Activated CD8-positive, alpha-beta memory T cell treated with anti-CD3 and anti-CD28 coated beads, Interleukin-2, amount 50 U/mL, for 48 hours (primary cell): Measurements from ENCODE around the gene MPDZ.
"Not testable (repeated sequence)": the region's sequence is repeated elsewhere in the genome, so short reads cannot be mapped to it uniquely, and the experiment has no call there.

Experiments
- DNase-seq: peaks from one replicate; pipeline ENCODE4 v3.0.0-alpha.2; 2020

Gene MPDZ

DNA sequence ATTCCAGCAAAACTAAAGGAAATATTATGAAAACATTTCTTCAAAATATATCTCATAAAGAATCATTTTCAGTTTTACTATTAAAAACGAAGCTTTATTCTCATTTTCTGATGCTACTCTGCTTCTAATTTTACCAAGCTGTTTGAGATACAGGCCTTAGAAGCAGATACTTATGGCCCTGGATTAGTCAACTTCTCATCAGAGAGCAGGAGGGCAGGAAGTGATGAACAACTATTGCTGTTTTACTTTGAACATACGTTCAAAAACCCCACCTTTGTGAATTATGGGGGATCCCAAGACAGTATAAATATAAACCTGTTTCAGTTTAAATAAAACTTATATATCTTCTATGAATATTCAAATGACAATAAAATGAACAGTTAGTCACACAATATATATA lies 16.0 kb downstream of the MPDZ start:
- DNase-seq, result no peak

DNA sequence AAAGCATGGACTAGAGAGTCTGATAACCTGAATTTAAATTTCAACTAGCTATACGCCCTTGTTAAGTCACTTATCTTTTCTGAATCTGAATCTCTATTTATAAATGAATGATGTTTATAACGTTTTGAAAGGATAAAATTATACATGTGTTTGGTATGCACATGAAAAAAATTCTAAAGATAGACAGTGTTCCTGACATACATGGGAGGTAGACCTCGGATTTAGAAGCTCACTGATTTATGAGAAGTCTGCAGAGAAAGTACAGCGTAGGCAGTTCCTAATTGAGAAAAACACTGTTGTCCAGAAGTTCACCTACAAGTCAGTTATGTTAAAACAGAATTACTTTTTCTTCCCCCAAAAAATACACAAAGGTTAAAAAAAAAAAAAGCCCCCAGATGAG lies 26.6 kb downstream of the MPDZ start:
- no peak for DNase-seq

DNA sequence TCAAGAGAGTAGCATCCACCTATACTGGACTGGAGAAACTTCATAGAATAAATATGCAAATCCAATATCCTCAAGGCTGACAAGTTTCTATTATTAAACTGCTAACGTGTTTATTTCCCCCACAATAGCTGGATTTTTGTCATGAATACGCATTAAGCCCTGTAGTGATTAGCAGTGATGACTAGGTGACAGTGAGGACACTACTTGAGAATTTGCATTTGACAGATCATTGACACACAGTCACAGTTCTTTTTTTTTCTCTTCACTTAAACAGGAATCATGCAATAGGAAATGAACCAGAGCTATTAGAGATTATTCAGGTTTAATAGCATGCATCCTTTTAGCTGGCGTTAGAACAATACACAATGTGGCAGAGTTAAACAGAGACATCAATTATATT lies 35.3 kb downstream of the MPDZ start:
- no peak for DNase-seq

DNA sequence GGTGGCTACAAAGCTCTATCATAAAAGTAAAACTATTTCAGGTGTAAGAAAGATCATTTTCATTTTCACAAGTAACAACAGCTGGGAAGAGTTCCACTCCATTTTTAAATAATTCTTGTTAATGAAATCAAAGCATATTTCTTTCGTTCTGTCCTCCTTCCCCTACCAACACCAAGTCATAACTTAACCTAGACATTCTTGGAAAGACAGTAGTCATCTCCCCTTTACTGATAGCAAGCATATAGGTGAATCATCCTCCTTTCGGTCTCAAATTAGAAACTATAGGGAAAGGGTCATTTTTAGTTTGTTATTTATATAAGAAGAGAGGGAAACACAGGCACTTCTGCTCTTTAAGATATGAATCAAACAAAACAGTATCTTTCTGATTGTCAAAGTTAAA lies 38.2 kb downstream of the MPDZ start:
- no peak for DNase-seq

DNA sequence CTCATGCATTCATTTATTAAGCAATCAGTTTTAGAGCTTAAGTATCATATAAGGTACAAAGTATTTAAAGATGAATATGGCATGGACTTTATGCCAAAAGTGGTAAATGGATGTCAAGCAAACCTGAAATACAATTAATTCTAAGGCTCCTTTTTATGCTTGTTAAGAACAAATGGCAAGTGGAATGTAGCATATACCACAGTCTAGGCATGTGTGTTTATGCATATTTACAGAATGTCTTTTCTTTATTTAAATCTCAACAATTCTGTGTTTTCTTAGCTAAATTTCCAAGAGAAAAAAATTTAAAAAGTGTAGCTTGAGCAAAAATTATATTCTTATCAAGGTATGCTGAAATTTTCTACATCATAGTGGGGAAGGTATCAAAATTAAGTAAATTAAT lies 39.8 kb downstream of the MPDZ start:
- no peak for DNase-seq

DNA sequence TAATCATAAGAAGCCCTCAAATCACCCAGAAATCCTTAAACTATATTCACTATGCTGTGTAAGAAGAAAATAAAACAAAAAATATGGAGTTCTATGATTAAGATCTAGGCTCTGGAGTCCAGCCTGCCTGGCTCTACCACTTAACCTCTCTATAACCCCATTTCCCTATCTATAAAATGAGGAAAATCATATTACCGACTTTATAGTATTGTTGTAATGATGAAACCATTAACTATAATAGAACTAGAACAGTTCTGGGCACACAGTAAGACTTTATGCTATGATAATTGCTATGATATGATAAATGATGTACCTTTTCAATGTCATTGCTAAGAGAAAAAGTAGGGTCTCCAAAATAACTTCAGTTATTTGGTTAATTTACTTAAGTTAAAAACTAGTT lies 40.3 kb downstream of the MPDZ start:
- DNase-seq, result no peak

DNA sequence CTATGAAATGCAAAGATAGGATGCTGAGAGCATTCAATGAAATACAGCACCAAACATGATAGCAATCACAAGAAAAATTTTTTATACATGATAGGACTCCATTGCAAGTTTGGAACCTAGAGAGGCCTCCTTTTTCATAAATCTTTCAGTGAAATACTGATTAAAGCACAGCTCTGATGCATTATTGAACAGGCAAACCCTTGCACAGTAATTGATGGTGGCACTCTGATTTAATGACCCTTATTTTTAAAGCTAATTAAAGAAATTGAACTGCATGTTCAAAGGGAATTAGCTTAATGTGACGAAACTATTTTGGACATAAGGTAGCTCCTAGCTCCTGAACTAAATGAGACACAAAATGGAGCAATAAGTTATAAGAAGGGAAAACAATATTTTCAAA lies 44.6 kb downstream of the MPDZ start:
- no peak for DNase-seq

DNA sequence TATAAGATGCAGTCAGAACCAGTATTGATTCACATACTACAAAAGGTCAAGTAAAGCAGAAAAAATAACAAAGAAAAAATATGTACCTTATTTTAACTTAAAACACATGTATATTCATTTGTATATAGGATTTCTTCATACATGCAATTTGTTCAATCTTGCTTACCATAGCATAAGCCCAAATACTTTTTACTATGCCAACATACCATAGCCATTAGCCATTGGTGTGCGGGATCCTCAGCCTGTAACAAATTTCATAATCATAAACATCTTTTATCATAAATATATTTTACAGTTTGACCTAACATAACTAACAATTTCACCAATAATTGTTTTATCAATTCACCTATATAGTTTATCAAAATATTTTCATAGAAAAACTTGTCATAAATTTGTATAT lies 51.1 kb downstream of the MPDZ start:
- DNase-seq, result no peak

DNA sequence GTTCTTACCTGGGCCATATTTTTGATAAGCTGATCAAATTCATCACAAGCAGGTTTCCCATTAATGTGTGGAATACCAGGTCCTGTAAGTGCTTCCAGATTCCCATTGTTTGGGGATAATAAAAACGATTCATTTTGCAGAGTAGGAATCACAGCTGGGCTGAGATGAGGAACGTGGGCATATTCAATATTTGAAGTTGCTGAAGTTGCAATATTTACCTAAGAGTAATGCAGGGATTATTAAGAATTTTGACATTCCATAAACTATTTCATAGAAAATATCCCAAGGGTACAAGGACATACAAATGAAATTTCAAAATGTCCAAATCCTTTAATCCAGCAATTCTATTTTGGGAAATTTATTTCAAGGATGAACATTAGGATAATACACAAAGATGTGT lies 55.1 kb downstream of the MPDZ start:
- DNase-seq, result no peak

DNA sequence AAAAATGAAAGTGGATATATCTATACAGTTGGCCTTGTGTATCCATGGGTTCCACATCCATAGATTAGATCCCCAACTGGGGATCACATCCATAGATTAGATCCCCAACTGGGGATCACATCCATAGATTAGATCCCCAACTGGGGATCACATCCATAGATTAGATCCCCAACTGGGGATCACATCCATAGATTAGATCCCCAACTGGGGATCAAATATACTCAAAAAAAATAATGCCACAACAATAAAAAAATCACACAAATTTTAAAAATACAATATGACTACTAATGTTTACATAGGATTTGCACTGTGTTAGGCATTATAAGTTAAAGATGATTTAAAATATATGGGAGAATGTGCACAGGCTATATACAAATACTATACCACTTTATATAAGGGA lies 56.8 kb downstream of the MPDZ start:
- not testable (repeated sequence) for DNase-seq

DNA sequence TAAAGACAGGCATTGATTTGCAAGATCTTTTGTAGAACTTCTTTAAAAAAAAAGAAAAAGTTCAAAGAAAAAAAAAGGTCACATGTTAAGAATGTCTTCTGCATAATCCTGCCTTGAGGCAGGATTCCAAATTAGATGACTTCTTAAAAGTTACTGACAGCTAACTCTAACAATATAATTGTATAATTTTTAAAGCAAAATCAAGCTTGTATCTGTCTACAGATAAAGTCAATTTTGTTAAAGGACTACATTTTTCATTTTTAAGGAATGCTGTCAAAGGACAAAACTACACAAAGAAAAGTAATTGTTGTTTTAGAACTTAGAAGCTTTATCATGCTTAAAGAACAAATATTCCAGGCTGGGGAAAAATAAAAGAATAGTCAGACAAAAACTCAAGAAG lies 57.8 kb downstream of the MPDZ start:
- DNase-seq, result no peak

DNA sequence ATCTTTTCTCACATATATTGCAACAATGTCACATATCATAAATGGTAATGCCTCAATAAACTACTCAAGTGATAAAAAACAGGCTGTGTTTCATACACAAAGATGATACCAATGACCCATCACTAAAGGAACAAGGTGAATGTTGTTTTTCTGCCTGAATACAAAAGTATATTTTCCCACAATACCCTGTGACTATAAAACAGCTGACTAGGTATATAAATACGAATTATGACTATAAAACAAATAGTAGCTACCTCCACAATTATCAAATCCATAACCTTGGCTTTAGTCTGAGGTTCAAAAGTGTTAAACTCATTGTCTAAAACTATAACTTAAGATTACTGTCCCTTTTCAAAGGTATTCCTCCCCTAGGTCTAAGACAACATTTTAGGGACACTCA lies 58.7 kb downstream of the MPDZ start:
- no peak for DNase-seq

DNA sequence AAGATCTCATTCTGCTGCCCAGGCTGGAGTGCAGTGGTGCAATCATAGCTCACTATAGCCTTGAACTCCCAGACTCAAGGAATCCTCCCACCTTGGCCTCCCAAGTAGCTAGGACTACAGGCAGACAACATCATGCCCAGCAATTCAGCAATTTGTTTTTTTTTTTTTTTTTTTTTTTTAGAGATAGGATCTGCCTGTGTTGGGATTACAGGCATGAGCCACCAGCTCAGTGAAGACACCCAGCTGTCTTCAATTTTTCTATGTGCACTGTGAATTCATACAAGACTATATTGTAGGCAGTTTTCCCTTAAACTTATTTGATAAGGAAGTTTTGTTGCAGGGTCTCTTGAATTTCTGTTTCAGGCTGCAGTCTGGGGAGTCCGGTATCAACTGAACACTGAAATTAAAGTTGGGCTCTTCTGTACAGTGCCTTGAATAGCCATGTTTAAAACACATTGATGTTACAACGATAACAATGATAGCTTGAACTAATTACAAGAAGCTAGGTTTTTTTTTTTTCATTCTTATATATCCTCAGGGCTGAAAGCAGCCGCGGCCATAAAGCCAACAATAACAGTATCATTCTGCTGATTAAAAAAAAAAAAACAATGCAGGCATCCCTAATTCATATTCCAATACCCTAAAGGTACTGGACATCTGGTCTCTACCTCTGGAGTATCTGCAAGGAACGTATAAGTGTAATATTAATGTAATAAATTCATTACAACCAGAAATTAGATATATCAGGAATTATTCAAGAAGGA lies 63.5 kb downstream of the MPDZ start:
- no peak for DNase-seq

DNA sequence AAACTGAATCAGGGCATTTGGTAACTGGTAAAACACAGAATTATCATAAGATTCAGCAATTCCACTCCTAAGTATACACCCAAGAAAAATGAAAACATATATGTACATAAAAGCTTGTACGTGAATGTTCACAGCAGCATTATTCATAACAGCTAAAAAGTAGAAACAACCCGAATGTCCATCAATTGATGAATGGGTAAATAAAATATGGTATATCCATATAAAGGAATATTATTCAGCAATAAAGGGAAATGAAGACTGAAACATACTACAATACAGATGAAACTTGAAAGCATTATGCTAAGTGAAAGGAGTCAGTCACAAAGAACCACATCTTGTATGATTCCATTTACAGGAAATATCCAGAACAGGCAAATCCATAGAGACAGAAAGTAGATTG lies 65.5 kb downstream of the MPDZ start:
- DNase-seq, result no peak

DNA sequence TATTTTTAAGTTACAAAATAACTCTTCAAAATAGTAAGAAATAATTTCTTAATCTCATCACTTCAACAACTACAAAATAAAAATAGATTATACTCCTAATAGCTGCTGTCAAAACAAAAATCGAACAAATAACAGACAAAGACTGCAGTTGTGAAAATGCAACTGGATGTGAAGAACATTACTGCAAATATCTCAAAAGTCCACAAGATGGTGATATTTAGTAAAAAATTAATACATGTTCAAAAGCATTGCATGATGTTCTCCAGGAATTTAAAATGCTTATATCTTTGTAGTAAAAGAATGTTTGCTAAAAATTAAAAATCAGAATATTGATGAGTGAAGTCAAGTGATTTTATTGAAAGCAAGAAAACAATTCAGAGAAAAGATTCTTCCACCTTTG lies 66.2 kb downstream of the MPDZ start:
- DNase-seq, result no peak

DNA sequence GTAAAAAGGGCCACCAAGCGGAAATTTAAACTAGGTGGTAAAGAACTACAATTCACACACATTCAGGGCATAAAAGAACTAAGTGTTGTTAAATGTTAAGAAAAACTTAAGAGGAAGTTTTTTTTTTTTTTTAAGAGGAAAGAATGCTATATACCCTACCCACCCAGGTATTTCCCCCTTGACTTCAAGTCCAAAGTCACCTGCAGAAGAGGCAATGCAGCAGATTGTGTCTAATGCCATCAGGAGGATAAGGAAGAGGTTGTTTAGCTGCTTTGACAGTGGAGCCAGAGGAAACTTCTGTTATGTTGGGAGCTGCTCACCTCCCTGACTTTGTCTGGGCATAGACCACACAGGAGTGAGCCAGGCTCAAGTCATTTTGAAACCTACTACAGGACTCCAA lies 69.2 kb downstream of the MPDZ start:
- DNase-seq, result no peak

DNA sequence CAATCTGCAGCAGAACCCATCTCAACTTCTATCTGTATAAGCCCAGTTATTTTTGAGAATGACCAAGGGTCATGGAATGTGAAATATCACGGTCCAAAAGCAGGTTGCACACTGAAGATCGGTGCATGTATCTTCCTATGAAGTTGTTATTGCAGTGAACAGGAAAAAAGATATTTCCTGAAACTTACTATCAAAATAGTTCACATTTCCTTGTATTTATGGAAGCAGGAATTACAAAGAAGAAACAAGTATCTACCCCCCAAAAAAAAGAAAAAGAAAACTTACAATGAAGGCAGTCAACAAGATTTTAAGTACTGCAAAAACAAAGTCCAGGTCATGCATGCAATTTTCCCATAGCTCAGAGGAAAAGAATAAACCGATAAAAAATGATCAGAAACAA lies 70.0 kb downstream of the MPDZ start:
- no peak for DNase-seq

DNA sequence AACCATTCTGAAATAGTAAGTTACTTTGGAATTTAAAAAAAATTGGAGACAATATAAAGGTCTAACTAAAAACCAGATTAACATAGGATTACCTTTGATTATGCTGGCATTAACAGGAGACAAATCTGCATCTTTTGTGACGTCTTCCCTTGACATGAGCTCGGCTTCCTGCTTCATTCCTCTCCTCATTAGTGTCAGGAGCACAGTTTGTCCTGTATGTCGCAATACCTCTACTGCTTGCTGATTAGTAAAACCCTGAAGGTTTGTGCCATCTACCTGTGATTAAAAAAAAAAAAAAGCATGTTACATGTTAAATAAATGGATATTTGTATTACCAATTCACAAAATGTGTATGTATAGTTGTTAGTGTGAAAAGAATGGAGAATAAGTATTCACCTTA lies 73.7 kb downstream of the MPDZ start:
- no peak for DNase-seq

DNA sequence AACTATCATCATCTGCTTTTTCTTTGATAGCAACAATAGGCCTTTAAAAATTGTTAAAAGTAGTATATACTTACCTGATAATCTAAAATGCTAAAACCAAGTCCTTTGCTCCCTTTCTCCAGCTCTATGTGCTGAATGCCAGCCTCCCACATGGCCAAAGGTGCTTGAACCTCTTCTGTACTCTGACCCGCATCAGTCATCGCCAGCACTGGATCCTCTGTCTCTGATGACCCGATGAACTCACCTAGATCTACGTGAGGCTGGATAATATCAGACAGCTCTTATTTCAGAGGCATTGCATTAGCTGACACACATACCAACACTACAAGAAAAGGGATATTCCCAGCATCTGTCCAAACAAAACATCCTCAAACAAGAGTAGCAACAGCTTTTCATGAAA lies 89.5 kb downstream of the MPDZ start:
- DNase-seq, result no peak

DNA sequence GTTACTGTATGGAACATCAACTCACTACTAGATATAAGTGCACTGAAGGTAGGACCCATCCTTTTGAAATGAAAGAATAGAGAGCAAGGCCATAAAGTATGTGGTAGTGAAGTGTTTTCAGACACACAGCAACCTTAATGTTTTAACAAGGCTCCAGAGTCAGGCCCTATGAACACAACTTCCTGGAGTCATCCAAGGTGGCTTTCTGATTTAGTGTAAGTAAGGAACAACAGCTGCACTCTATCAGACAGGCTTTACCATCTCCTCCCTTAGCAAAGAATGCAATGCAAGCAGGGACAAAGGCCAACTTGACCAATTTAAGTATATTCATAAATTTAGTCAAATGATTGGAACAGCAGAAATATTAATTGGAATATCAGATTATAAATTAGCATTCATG lies 90.1 kb downstream of the MPDZ start:
- DNase-seq, result no peak

DNA sequence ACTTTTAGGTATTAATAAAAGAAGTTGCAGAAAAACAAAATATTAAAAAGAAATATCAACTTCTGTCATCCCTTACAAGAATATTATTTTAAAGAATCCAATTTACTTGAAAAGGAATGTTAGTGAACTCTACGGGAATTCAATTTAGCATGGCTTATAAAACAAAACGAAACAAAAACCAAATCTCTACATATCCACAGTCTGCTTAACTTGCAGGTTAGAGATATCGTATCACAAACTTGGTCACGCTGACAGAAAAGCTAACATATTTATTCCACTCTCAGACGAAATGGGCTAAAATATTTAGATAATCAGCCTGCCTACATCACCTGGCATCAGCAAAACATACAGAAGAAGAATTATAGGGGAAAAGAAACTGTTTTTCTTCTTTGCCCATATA lies 92.7 kb downstream of the MPDZ start:
- no peak for DNase-seq

DNA sequence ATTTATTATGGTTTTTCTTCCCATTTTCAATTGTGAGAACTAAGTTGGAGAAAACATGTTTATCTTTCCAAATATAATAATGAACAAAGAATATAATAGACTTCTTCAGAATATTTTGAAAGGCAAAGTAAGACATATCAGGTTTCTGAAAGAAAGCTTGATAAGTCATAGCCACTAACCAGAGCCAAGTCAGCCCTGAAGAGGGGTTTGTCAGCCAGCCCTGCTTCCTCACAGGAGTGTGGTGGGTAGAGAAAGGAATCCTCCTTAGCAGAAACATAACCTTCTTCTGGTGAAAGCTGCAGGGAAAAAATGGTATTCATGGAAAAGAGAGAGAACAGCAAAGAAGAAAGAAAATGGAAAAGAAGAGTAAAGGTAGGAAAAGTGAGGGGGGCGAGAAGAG lies 93.4 kb downstream of the MPDZ start:
- DNase-seq, result no peak

DNA sequence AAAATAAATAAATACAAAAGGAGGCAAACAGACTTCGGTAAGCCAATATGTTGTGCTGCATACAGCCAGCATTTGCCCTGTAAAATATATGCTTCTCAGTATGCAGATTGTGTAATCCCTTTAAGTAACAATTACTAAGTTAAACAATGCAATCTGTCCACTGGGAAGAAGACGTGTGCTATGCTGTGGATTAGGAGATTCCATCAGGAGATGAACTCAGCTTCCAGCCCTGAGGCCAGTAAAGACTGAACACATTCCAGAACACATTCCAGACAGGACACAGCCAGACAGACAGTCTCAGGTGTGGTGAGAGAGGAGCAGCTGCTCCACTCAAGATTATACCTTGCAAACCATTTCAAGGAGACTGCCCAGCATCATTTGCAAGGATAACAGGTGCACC lies 97.8 kb downstream of the MPDZ start:
- no peak for DNase-seq

DNA sequence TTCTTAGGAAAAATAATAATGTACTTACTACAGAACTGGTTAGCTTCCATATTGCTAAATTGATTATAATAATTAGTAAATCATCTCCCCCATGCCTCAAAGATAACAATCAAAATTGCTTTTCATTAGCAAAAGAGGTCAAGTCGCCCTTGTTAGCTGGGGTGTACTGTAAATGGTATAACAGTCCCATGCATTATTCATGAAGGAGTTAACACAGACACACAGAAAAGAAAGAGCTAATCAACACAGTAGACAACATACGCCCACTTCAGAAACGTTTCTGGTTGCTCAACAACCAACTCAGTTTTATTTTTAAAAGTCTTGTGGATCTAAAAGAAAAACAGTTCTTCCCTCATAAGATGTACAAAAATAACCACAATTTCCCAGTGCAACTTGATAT lies 100.2 kb downstream of the MPDZ start:
- no peak for DNase-seq

DNA sequence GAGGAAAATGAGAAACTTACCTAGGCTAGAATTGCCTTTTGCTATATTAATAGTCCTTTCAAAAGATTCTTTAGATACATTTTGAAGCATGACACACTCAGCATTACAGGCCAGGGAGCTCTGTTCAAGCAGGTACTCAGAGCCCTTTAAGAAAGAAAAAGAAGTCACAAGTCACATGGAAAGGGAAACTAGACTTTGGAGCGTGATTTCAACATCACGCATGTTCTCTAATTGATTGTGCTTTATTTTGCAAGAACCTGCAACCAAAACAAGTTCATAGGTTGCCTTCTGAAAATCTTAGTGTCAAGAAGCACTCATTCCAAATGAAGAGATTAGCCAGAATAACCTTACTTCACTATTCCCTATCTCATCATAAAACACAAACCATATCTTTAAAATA lies 103.8 kb downstream of the MPDZ start:
- DNase-seq, result no peak
